A673 (cell line): ENCODE measurements around the gene MYO5B.

Experiments
- EZH2 ChIP-seq: fragments of 200-600 bp; sonication (generic); IDR thresholded peaks from 2 replicates; pipeline ENCODE4 v1.6.1; 2017; ENCODE audit warnings: borderline replicate concordance, low read depth, mild to moderate bottlenecking, mixed read lengths, antibody characterized with exemption, low read length; ENCODE audit not compliant: poor library complexity, severe bottlenecking
- TF ChIP-seq, protein P1 (sequence below): fragments of 300-800, 200-600 bp; sonication (generic); conservative IDR thresholded peaks from 2 replicates; pipeline ENCODE4 v1.5.1; 2017; ENCODE audit warnings: low read depth, mild to moderate bottlenecking, antibody characterized with exemption, low read length, moderate library complexity, mixed read lengths

DNA sequence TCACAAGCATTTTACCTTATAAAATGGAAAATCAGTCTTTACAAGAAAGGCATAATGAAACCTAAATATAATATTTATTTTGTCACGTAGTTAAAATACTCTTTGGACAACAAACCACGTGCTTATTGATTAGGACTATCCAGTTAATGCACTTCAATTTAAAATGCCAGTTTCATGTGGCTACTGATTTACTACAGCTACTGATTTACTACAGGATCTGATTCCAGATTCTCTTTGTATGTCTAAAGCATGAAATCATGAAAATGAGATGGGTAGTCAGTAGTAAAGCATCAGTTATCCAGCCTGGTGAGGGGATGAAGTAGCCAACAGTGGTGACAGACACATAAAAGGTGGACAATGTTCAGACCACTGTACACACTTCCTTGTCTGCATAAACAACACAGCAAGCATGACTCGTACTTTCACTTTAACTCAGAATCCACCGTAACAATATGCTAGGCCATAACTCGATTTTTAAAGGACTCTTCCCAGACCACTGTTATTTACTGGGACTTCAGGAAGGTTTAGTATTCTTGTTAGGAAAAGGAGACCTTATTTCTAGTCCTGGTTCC lies 406.5 kb downstream of the MYO5B start:
- TF ChIP-seq, protein P1, sequence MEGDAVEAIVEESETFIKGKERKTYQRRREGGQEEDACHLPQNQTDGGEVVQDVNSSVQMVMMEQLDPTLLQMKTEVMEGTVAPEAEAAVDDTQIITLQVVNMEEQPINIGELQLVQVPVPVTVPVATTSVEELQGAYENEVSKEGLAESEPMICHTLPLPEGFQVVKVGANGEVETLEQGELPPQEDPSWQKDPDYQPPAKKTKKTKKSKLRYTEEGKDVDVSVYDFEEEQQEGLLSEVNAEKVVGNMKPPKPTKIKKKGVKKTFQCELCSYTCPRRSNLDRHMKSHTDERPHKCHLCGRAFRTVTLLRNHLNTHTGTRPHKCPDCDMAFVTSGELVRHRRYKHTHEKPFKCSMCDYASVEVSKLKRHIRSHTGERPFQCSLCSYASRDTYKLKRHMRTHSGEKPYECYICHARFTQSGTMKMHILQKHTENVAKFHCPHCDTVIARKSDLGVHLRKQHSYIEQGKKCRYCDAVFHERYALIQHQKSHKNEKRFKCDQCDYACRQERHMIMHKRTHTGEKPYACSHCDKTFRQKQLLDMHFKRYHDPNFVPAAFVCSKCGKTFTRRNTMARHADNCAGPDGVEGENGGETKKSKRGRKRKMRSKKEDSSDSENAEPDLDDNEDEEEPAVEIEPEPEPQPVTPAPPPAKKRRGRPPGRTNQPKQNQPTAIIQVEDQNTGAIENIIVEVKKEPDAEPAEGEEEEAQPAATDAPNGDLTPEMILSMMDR = no peak
- TF ChIP-seq EZH2 = no peak
